AG04449 (cell line): ENCODE measurements around the gene TMEM51.

Experiments
- CTCF ChIA-PET: fragments of 350-600 bp; formaldehyde crosslinking; extraction: SDS; loops from one replicate; lab custom pipeline; 2021; ENCODE audit warnings: antibody characterized with exemption; lab: Yijun Ruan, JAX
- POLR2A ChIA-PET: fragments of 400-600, 350-600 bp; formaldehyde crosslinking; extraction: SDS; loops from one replicate; lab custom pipeline; 2020; ENCODE audit warnings: antibody characterized with exemption, inconsistent platforms; lab: Yijun Ruan, JAX
- DNase-seq: peaks from one replicate; pipeline ENCODE4 v3.0.0-alpha.2; 2010; ENCODE audit warnings: low read depth, low spot score
- H3K4me3 ChIP-seq: 2 replicates; pipeline ENCODE4 v1.5.1; 2011; ENCODE audit warnings: low read depth, mild to moderate bottlenecking, control low read depth, low read length
- TF ChIP-seq, protein P1 (sequence below): IDR thresholded peaks from one replicate; pipeline ENCODE4 v1.5.1; 2011; ENCODE audit warnings: mild to moderate bottlenecking, moderate library complexity, low read length, control low read depth, inconsistent platforms; ENCODE audit not compliant: insufficient read depth; ENCODE audit errors: missing control alignments

Gene TMEM51

DNA sequence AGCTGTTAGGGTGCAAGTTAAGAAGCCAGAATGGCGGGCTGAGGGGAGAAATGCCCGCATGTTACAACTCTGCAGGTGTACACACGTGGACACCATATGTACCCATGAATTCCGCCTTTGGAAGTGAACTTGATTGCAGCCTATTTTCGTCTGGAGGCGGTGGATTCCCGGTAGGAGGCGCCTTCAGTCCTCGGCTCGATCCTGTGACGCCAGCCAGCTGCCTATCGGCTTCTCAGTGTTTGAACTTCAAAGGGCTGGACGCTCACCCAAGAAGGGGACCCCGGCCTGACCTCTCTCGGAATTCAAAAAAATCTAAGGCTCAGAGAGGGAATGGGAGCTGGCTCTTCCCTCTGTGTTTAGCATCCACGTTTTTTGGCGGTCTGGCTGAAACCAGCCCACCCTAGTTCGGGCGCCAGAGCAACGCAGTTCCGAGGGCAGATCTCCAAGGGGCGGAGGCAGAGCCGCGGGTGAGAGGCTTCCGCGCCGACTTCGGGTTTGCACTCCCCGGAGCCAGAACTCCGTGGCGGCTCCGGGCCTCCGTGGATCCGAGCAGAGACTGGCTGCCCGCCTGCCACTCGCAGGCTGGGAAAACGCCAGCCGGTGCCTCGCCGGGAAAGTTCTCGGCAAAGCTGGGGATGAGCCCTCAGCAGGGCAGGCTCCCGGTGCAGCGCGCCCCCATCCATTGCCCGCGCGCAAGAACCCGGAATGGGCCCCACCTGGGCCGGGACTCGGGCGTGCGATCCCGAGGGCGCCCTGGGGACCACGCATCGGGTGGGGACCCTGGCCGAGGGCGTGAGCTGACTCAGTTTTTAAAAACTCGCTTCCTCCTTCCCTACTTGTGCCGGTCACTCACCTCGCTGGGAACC lies 996 bp upstream of the TMEM51 start:
- peak overlapping the region; percentile 58 for H3K4me3 ChIP-seq
- TF ChIP-seq, protein P1, sequence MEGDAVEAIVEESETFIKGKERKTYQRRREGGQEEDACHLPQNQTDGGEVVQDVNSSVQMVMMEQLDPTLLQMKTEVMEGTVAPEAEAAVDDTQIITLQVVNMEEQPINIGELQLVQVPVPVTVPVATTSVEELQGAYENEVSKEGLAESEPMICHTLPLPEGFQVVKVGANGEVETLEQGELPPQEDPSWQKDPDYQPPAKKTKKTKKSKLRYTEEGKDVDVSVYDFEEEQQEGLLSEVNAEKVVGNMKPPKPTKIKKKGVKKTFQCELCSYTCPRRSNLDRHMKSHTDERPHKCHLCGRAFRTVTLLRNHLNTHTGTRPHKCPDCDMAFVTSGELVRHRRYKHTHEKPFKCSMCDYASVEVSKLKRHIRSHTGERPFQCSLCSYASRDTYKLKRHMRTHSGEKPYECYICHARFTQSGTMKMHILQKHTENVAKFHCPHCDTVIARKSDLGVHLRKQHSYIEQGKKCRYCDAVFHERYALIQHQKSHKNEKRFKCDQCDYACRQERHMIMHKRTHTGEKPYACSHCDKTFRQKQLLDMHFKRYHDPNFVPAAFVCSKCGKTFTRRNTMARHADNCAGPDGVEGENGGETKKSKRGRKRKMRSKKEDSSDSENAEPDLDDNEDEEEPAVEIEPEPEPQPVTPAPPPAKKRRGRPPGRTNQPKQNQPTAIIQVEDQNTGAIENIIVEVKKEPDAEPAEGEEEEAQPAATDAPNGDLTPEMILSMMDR = peak; percentile 76
- CTCF ChIA-PET = interaction anchor here (0.8 to 10.9 kb wide), 32 partner anchors 8 to 156 kb away, joined by 3 to 186 read pairs (median 4); no protein-coding TSS in a partner anchor
- DNase-seq = peak; percentile 31
- POLR2A ChIA-PET = no interaction called here

DNA sequence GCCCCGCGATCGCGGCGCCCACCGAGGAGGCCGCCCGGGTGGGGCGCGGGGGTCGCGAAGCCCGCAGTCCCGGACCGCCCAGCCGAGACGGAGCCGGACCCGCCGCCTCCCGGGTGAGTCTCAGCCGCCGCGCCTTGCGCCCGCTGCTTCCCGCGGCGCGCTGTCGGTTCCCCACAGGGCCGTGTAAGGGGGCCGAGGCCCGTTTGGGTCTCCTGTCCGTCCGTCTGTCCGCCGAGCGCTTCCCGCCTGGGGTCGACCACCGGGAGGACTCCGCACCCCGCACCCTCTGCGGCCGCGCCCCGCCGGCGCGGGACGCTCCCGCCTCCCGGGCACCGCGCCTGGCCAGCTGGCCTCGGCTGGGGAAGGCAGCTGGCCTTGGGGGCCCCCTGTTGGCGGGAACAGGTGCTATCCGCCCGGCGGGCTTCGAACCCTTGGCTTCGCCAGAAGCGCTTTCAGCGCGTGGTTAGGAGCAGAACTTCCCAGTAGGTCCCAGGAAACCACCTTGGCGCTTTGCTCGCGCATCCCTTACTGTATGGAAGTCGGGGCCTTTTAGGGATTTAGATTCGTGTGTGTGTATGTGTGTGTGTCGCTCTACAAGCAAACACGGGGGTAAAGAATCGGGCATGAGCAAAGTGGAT lies 414 bp downstream of the TMEM51 start:
- CTCF ChIA-PET = interaction anchor here (0.8 to 10.9 kb wide), 12 partner anchors 9 to 170 kb away, joined by 3 to 186 read pairs (median 4); no protein-coding TSS in a partner anchor

DNA sequence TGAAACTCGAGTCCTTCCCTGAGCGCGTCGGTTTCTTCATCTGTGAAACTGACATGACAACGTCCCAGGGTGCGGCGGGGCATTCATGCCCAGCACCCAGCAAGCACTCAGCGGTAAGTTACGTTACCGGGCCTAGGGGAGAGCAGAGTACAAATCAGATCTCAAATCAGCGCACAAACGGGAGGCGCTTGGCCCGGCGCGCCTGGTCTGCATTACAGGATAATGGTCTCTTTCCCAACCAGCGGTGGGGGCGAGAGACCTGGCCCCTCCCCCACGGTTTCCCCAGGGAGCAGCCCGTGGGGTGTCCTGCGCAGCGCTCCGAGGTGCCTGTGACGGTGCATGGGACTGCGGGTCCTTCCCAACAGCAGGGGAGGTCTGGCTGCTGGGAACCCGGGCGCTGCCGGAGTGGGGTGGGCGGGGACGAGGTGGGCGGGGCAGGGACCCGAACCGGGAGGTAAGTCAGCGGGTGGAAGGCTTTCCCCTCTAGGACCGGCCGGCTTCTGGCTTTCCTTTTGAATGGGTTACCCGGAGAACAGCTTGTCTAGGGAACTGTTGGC lies 1.0 kb downstream of the TMEM51 start:
- CTCF ChIA-PET = interaction anchor here (0.7 to 10.9 kb wide), 10 partner anchors 11 to 169 kb away, joined by 3 to 186 read pairs (median 4); no protein-coding TSS in a partner anchor
- no peak for DNase-seq
- POLR2A ChIA-PET = no interaction called here
- H3K4me3 ChIP-seq = peak overlapping the region; percentile 58
- TF ChIP-seq, protein P1 = no peak

More for the DNA sequence above, 414 bp downstream of the TMEM51 start:
- TF ChIP-seq, protein P1 = peak; percentile 76
- peak overlapping the region; percentile 58 for H3K4me3 ChIP-seq
- POLR2A ChIA-PET = no interaction called here
- no peak for DNase-seq

DNA sequence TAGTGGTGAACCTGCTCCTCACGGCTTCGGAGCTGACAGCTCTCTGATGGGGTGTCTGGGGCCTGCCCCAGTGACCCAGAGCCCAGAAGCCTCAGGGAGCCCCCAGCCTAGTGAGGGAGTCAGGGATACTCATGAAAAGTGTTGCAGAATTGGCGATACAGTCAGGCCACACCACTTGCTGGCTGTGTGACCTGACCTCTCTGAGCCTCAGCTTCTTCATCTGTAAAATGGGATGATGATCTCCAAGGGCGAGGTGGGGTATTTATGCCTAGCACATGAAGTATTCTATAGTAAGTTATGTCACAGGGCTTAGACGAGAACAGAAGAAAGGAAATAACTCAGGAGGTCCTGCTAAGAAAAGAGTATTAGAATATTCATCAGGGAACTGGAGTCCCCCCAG lies 1.6 kb downstream of the TMEM51 start:
- ChIA-PET POLR2A (no interaction called here), CTCF (interaction anchor here (0.7 to 10.9 kb wide), 9 partner anchors 11 to 168 kb away, joined by 3 to 186 read pairs (median 4); no protein-coding TSS in a partner anchor)
- no peak for DNase-seq
- no peak overlapping the region for H3K4me3 ChIP-seq
- TF ChIP-seq, protein P1 = no peak

DNA sequence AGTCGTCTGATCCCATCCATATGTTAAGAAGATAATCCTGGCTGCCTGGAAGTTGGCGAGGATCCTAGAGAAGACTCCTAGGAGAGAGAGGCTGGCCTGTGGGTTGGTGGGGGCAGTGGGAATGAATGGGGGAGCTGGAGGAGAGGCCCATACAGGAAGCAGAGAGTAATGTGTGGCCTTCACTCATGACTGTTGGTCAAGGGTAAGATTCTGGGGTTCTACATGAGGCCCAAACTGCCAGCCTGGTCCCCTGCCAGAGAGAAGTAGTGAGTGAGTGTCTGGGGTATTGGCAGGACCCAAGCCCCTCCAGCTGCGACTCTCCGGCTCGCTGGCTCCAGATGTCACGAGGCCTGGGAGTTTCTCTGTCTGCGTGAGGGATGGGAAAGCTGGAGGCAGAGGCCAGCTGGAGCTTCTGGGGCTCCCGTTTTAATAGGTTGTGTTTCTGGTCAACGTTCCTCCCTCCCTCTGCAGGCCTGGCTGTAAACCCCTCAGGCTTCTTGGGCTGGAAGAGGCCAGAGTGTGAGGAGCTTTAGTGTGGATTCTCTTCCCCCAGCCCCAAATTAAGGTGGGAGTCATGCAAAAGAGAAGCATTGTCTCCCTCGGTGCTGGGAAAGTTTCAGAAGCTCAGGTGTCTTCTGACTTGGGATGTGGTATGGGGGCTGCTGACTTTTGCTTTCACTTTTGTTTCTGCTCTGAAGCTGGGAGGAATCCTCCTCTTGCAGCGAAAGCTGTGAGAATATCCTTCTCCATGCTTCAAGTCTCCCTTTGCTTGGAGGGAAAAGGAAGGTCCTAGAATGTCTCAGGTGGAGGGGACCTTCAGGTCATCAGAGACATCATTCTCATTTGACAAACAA lies 2.6 kb downstream of the TMEM51 start:
- TF ChIP-seq, protein P1 = no peak
- DNase-seq = no peak
- POLR2A ChIA-PET = interaction anchor here (1.1 kb wide), 1 partner anchor 23 kb away, joined by 5 read pairs; no protein-coding TSS in a partner anchor
- no peak overlapping the region for H3K4me3 ChIP-seq
- CTCF ChIA-PET = interaction anchor here (0.9 to 10.9 kb wide), 13 partner anchors 8 to 168 kb away, joined by 3 to 186 read pairs (median 4); no protein-coding TSS in a partner anchor
